Esophagus muscularis mucosa (tissue), 4 donors: ENCODE measurements around the gene FAAH. TPM values are rescaled to one million over a fixed set of nuclear protein-coding genes. Genes with fewer than 3 reads are reported as not detected.

Source experiments
- DNase-seq: peaks from one replicate; pipeline ENCODE4 v3.0.0-alpha.2; 2017; ENCODE audit errors: extremely low spot score
- H3K27ac ChIP-seq, 4 donors: fragments of 200-600 bp; sonication (generic); replicated peaks in 1 of 4; 1 replicate in 3 of 4; 2 replicates in 1 of 4; pipeline ENCODE4 v1.5.1; 2016 to 2019; ENCODE audit warnings: mild to moderate bottlenecking in 1 of 4
- H3K27me3 ChIP-seq, 4 donors: fragments of 200-600 bp; sonication (generic); one replicate each; pipeline versions ENCODE4 v1.5.1 to v1.6.0; 2016 to 2019
- H3K36me3 ChIP-seq, 4 donors: fragments of 200-600 bp; sonication (generic); one replicate each; pipeline ENCODE4 v1.5.1; 2016 to 2019
- H3K4me1 ChIP-seq, 4 donors: fragments of 200-600 bp; sonication (generic); one replicate each; pipeline ENCODE4 v1.5.1; 2016 to 2019
- H3K4me3 ChIP-seq, 4 donors: fragments of 200-600 bp; sonication (generic); 1 replicate in 2 of 4; 2 replicates in 2 of 4; pipeline ENCODE4 v1.5.1; 2016 to 2019; ENCODE audit warnings: mild to moderate bottlenecking in 4 of 4, moderate library complexity in 1 of 4
- H3K9me3 ChIP-seq, 4 donors: fragments of 200-600 bp; sonication (generic); 1 replicate in 3 of 4; 2 replicates in 1 of 4; pipeline ENCODE4 v1.5.1; 2016 to 2019
- CTCF ChIP-seq, 3 experiments: fragments of 200-600 bp in 2 of 3; fragments of 450-650 bp in 1 of 3; sonication (generic) in 2 of 3; IDR thresholded peaks; one replicate each; pipeline ENCODE4 v1.5.1; 2017 to 2019; ENCODE audit warnings: antibody characterized with exemption in 3 of 3, mild to moderate bottlenecking in 2 of 3, moderate library complexity in 1 of 3
- EP300 ChIP-seq: sonication (generic); formaldehyde crosslinking; IDR thresholded peaks from one replicate; pipeline ENCODE4 v1.6.1; 2017; ENCODE audit warnings: antibody characterized with exemption
- POLR2A ChIP-seq: fragments of 450-650 bp; IDR thresholded peaks from one replicate; pipeline ENCODE4 v1.6.1; 2017; ENCODE audit warnings: antibody characterized with exemption, moderate library complexity, mild to moderate bottlenecking, low read depth
- POLR2AphosphoS5 ChIP-seq, 2 donors: sonication (generic); formaldehyde crosslinking; IDR thresholded peaks; one replicate each; pipeline ENCODE4 v1.6.1; 2017; ENCODE audit warnings: antibody characterized with exemption in 2 of 2
- WGBS: methylation state at CpG from one replicate; pipeline ENCODE4 v1.1.5; 2018; 5-methylcytosine and 5-hydroxymethylcytosine counted together
- intact Hi-C: fragments of 100-400 bp; cut with DNase I; formaldehyde crosslinking; loops from one replicate; pipeline ENCODE4 v1.15.1; 2023
- total RNA-seq, 4 donors: library from RNA; depleted of rRNA; stranded (reverse); fragments of >200 nt; gene quantifications; one replicate each; pipeline versions ENCODE4 v1.1.0 to v1.2.1, GENCODE V29; 2016

Gene FAAH
- total RNA-seq, 4 donors from 2014 or later, result 3.7 to 10.6 (median 8.4) TPM

- Histone ChIP-seq H3K9me3 (no peaks in the 10 kb centered on the region), H3K27me3 (no peaks in the 10 kb centered on the region), H3K4me1 (no peaks in the 10 kb centered on the region), H3K36me3 (peaks cover 7 to 52% (median 37%) of the 10 kb centered on the region in 4 donors), H3K4me3 (no peak overlapping the region), H3K27ac (no peak overlapping the region)
- intact Hi-C loops, result no loop called here
- TF ChIP-seq POLR2AphosphoS5 (IDR thresholded peaks at IDR 0.05), result no peak
- TF ChIP-seq POLR2A, result no peak
- no peak for TF ChIP-seq EP300
- TF ChIP-seq CTCF (IDR thresholded peaks at IDR 0.05), result no peak
- DNase-seq, result no peak
- WGBS, result 93% methylated on average over 2 of the region's 2 CpGs
Measured at GRCh38 chr1:46368791-46369190, 25.3 kb upstream of the FAAH start.

- WGBS, result 75% methylated on average over 4 of the region's 4 CpGs
- Histone ChIP-seq H3K9me3 (no peaks in the 10 kb centered on the region), H3K4me1 (no peaks in the 10 kb centered on the region), H3K27me3 (no peaks in the 10 kb centered on the region), H3K4me3 (no peak overlapping the region), H3K27ac (no peak overlapping the region), H3K36me3 (peaks cover 7 to 44% (median 29%) of the 10 kb centered on the region in 4 donors)
- no peak for TF ChIP-seq CTCF (IDR thresholded peaks at IDR 0.05)
- no peak for TF ChIP-seq EP300
- no peak for TF ChIP-seq POLR2A
- TF ChIP-seq POLR2AphosphoS5 (IDR thresholded peaks at IDR 0.05), result no peak
- intact Hi-C loops, result no loop called here
- DNase-seq, result no peak
Measured at GRCh38 chr1:46369542-46370213, 24.4 kb upstream of the FAAH start.

DNA sequence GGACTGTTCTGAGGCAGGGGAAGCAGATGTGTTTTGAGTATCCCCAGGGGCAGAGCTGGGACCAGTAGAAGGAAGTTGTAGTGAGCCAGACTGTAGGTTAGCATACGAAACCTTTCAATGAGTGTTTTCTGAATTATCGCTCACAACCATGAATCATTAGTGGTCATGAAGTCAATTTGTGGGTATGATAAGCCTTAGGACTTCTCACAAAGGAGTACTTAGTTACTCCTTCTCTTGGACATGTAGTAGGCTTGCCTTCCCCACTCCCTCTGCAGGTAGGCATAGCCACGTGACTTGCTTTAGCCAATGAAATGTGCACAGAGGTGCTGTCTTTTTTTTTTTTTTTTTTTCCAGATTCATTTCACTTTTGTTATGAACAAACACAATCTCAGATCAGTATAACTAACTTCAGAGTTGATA, 23.9 kb upstream of the FAAH start:
- H3K4me1 ChIP-seq, result no peaks in the 10 kb centered on the region
- no peaks in the 10 kb centered on the region for H3K27me3 ChIP-seq
- H3K27ac ChIP-seq, result no peak overlapping the region
- no peaks in the 10 kb centered on the region for H3K9me3 ChIP-seq
- intact Hi-C loops, result no loop called here
- H3K4me3 ChIP-seq, result no peak overlapping the region
- no peak for TF ChIP-seq POLR2A
- no peak for TF ChIP-seq EP300
- TF ChIP-seq POLR2AphosphoS5 (IDR thresholded peaks at IDR 0.05), result no peak
- no peak for TF ChIP-seq CTCF (IDR thresholded peaks at IDR 0.05)
- DNase-seq, result no peak
- H3K36me3 ChIP-seq, result peaks cover 7 to 39% (median 26%) of the 10 kb centered on the region in 4 donors
- 95% methylated on average over 3 of the region's 3 CpGs for WGBS

- TF ChIP-seq EP300 (no peak), POLR2A (no peak), POLR2AphosphoS5 (IDR thresholded peaks at IDR 0.05) (no peak), CTCF (IDR thresholded peaks at IDR 0.05) (no peak)
- no peaks in the 10 kb centered on the region for H3K9me3 ChIP-seq
- H3K27ac ChIP-seq, result no peak overlapping the region
- no peaks in the 10 kb centered on the region for H3K27me3 ChIP-seq
- no peak for DNase-seq
- no peak overlapping the region for H3K4me3 ChIP-seq
- WGBS, result 100% methylated on average over 1 of the region's 1 CpG
- peaks cover 7 to 19% (median 16%) of the 10 kb centered on the region in 4 donors for H3K36me3 ChIP-seq
- no peaks in the 10 kb centered on the region for H3K4me1 ChIP-seq
- intact Hi-C loops, result no loop called here
Measured at GRCh38 chr1:46372431-46372830, 21.7 kb upstream of the FAAH start.

DNA sequence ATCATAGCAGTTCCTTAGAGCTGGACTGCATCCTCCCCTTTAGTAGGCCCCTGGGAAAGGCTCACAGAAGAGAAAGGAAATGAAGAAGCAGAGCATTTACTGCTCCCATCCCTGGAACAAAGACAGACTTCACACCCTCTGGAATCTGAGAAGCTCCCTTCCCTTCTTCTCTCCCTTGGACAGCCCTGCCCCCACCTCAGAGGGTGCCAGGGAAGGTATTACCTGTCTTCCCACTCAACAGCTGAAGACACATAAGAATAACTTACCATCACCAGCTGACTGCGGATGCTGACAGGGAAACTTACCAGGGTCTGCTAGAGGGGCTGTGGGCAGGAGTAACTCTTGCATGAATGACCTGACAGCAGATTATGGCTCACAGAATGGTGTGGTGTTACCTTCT, 14.1 kb upstream of the FAAH start:
- no peaks in the 10 kb centered on the region for H3K27me3 ChIP-seq
- H3K4me3 ChIP-seq, result no peak overlapping the region
- no peaks in the 10 kb centered on the region for H3K9me3 ChIP-seq
- no peak overlapping the region for H3K27ac ChIP-seq
- intact Hi-C loops, result no loop called here
- TF ChIP-seq CTCF (IDR thresholded peaks at IDR 0.05), result no peak
- TF ChIP-seq EP300, result no peak
- TF ChIP-seq POLR2AphosphoS5 (IDR thresholded peaks at IDR 0.05), result no peak
- TF ChIP-seq POLR2A, result no peak
- DNase-seq, result no peak
- H3K4me1 ChIP-seq, result no peaks in the 10 kb centered on the region
- 100% methylated on average over 1 of the region's 1 CpG for WGBS
- H3K36me3 ChIP-seq, result peaks cover 0 to 4% (median 0%) of the 10 kb centered on the region in 4 donors
